IPS-NIHi11 (cell line): ENCODE measurements around the gene PPP1R14C.

Experiments used
- DNase-seq: peaks from one replicate; pipeline ENCODE4 v3.0.0; 2012; ENCODE audit warnings: mixed read lengths, low spot score

The PPP1R14C gene

DNA sequence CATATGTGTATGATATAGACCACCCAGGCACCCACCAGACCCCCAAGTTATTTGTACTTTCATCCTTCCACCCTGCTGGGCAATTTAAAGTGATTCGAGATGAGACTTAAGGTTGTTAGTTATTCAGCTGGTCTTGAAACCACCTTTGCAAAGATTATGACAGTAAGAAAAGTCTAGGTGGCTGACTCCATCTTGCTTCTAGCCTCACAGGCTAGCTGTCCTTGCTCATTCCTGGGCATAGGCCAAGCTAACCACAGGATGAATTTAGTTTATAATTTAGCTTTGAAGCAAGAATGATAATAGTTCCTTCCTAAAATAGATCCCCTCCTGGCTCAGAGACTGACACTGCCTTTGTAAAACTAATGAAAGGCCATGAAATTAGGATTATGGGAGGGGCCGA lies 154.0 kb downstream of the PPP1R14C start:
- no peak for DNase-seq

GRCh38 chr6:150297327-150298029 lies 154.6 kb downstream of the PPP1R14C start:
- DNase-seq: no peak

GRCh38 chr6:150298030-150298380 lies 155.2 kb downstream of the PPP1R14C start:
- no peak for DNase-seq

- no peak for DNase-seq
Observed at GRCh38 chr6:150298676-150299075, 155.8 kb downstream of the PPP1R14C start.
